Psoas muscle (tissue), 8 donors: ENCODE data around the gene WASHC4. TPM values are rescaled to one million over a fixed set of nuclear protein-coding genes. Genes with fewer than 3 reads are reported as not detected.

ENCODE experiments used
- ATAC-seq, 4 donors: fragments of 200-7000 bp; cut with Tn5 transposase; one replicate each; pipeline ENCODE4 v1.9.1; 2020; ENCODE audit warnings: moderate library complexity in 3 of 4, mild to moderate bottlenecking in 2 of 4
- DNase-seq, 2 donors: peaks; one replicate each; pipeline ENCODE4 v3.0.0-alpha.2; 2020
- H3K27ac ChIP-seq: fragments of 200-600 bp; one replicate; pipeline ENCODE4 v1.8.0; 2022
- H3K27me3 ChIP-seq, 3 donors: fragments of 200-600 bp in 1 of 3; one replicate each; pipeline versions ENCODE4 v1.6.1 to v1.8.0; 2013 to 2022; ENCODE audit warnings: low read length in 2 of 3, mild to moderate bottlenecking in 2 of 3, moderate library complexity in 1 of 3; ENCODE audit not compliant: insufficient read depth in 3 of 3
- H3K36me3 ChIP-seq, 2 donors: fragments of 200-600 bp in 1 of 2; one replicate each; pipeline versions ENCODE4 v1.6.1 to v1.8.0; 2013 to 2022; ENCODE audit warnings: low read depth in 1 of 2, mild to moderate bottlenecking in 1 of 2, moderate library complexity in 1 of 2; ENCODE audit not compliant: insufficient read depth in 1 of 2
- H3K4me1 ChIP-seq: fragments of 200-600 bp; one replicate; pipeline ENCODE4 v1.8.0; 2022
- H3K4me3 ChIP-seq: fragments of 200-600 bp; one replicate; pipeline ENCODE4 v1.8.0; 2022; ENCODE audit warnings: mild to moderate bottlenecking
- H3K9me3 ChIP-seq: fragments of 200-600 bp; one replicate; pipeline ENCODE4 v1.8.0; 2022
- CTCF ChIP-seq: fragments of 200-600 bp; IDR thresholded peaks from one replicate; pipeline ENCODE4 v1.8.0; 2022; ENCODE audit warnings: antibody characterized with exemption
- WGBS, 3 donors: extraction: QIAGEN DNeasy Blood & Tissue Kit; methylation state at CpG; one replicate each; pipeline versions ENCODE4 v1.1.6 to v1.1.7; 2013; 5-methylcytosine and 5-hydroxymethylcytosine counted together
- intact Hi-C, 2 donors: fragments of 100-400 bp; cut with DNase I; formaldehyde crosslinking; loops; one replicate each; pipeline versions ENCODE4 v1.11.0 to v1.14.2; 2022
- polyA plus RNA-seq, 3 donors: library from polyadenylated mRNA; stranded (reverse); fragments of 200-250 nt; gene quantifications; one replicate each; pipeline ENCODE4 v1.2.3, GENCODE V29; 2013
- total RNA-seq, 4 donors: library from RNA; stranded (reverse); fragmentation: NEBNext Ultra II Directional in 2 of 4; extraction: Animal tissue kit (Norgen Biotek cat#: 25700) in 2 of 4; gene quantifications; one replicate each; pipeline versions ENCODE4 v1.2.1 to v1.2.4, GENCODE V29; 2021 to 2023
- donor health status: healthy with polysubstance abuse.
- donor health status: DM: no; HTN: no; CAD: no; lungs with moderate emphysema.
- donor health status: Bipolar disorder and iron deficiency.
- donor health status: healthy.
- donor health status: DM: yes; HTN: yes; CAD: no.
- donor health status: DM: no; HTN: no; CAD: no.
- donor health status: DM: no; HTN: no; CAD: no.
- donor health status: DM: yes; HTN: yes; CAD: no.

The WASHC4 gene
- total and polyA plus RNA-seq, 7 donors, result 9.0 to 32.6 (median 21.8) TPM

GRCh38 chr12:105142259-105142658, 34.7 kb downstream of the WASHC4 start:
- Histone ChIP-seq H3K9me3 (no peaks in the 10 kb centered on the region), H3K36me3 (peaks cover 6 to 97% of the 10 kb centered on the region in 2 donors), H3K27ac (no peak overlapping the region), H3K4me3 (no peak overlapping the region), H3K4me1 (no peaks in the 10 kb centered on the region), H3K27me3 (no peaks in the 10 kb centered on the region)
- intact Hi-C loops, result loop anchor here in 1 of 2 donors (10.0 kb wide), 1 partner anchor 827 kb away; no protein-coding TSS in a partner anchor
- no peak for TF ChIP-seq CTCF
- ATAC-seq (no peak), DNase-seq (no peak)
- 91 to 94% (median 92%) methylated on average over 3 of the region's 3 CpGs for WGBS, 3 donors

GRCh38 chr12:105156260-105156659, 48.7 kb downstream of the WASHC4 start:
- ATAC-seq (no peak), DNase-seq (no peak)
- no peaks in the 10 kb centered on the region for H3K4me1 ChIP-seq
- no peak for TF ChIP-seq CTCF
- no peaks in the 10 kb centered on the region for H3K27me3 ChIP-seq
- intact Hi-C loops, result loop anchor here in 1 of 2 donors (10.0 kb wide), 1 partner anchor 821 kb away; no protein-coding TSS in a partner anchor
- no peak overlapping the region for H3K4me3 ChIP-seq
- no peaks in the 10 kb centered on the region for H3K9me3 ChIP-seq
- WGBS, 3 donors, result 99 to 100% (median 99%) methylated on average over 2 of the region's 2 CpGs
- no peak overlapping the region for H3K27ac ChIP-seq
- peaks cover 4 to 96% of the 10 kb centered on the region in 2 donors for H3K36me3 ChIP-seq

- WGBS, 3 donors, result 92 to 95% (median 95%) methylated on average over 3 of the region's 3 CpGs
- Histone ChIP-seq H3K4me3 (no peak overlapping the region), H3K4me1 (no peaks in the 10 kb centered on the region), H3K9me3 (no peaks in the 10 kb centered on the region), H3K27ac (no peak overlapping the region), H3K36me3 (peaks cover 4 to 96% of the 10 kb centered on the region in 2 donors), H3K27me3 (no peaks in the 10 kb centered on the region)
- ATAC-seq, result no peak
- intact Hi-C loops, result loop anchor here in 1 of 2 donors (10.0 kb wide), 1 partner anchor 823 kb away; no protein-coding TSS in a partner anchor
- no peak for TF ChIP-seq CTCF
- DNase-seq, result no peak
Measured at GRCh38 chr12:105157606-105158005, 50.1 kb downstream of the WASHC4 start.

GRCh38 chr12:105158876-105159275, 51.3 kb downstream of the WASHC4 start:
- intact Hi-C loops, result loop anchor here in 1 of 2 donors (10.0 kb wide), 1 partner anchor 824 kb away; no protein-coding TSS in a partner anchor
- no peaks in the 10 kb centered on the region for H3K27me3 ChIP-seq
- no peaks in the 10 kb centered on the region for H3K4me1 ChIP-seq
- H3K4me3 ChIP-seq, result no peak overlapping the region
- no peak for TF ChIP-seq CTCF
- no peaks in the 10 kb centered on the region for H3K9me3 ChIP-seq
- 95 to 97% (median 95%) methylated on average over 2 of the region's 2 CpGs for WGBS, 3 donors
- no peak overlapping the region for H3K27ac ChIP-seq
- no peak for DNase-seq
- H3K36me3 ChIP-seq, result peaks cover 4 to 96% of the 10 kb centered on the region in 2 donors
- no peak for ATAC-seq

GRCh38 chr12:105162174-105162573, 54.6 kb downstream of the WASHC4 start:
- 95 to 96% (median 96%) methylated on average over 3 of the region's 3 CpGs for WGBS, 3 donors
- H3K9me3 ChIP-seq, result no peaks in the 10 kb centered on the region
- no peak for TF ChIP-seq CTCF
- no peaks in the 10 kb centered on the region for H3K4me1 ChIP-seq
- DNase-seq (no peak), ATAC-seq (no peak)
- H3K36me3 ChIP-seq, result peaks cover 0 to 100% of the 10 kb centered on the region in 2 donors
- H3K27ac ChIP-seq, result no peak overlapping the region
- H3K27me3 ChIP-seq, result no peaks in the 10 kb centered on the region
- intact Hi-C loops, result no loop called here
- no peak overlapping the region for H3K4me3 ChIP-seq
